GM12874 (cell line): ENCODE data around the gene SPON1.

Experiments used
- CTCF ChIP-seq: IDR thresholded peaks from 2 replicates; pipeline ENCODE4 v1.5.1; 2011; ENCODE audit warnings: low read depth, mild to moderate bottlenecking, control low read depth, low read length, moderate library complexity; ENCODE audit not compliant: insufficient read depth

SPON1 gene

GRCh38 chr11:14127679-14128078 is 165.2 kb downstream of the SPON1 start:
- TF ChIP-seq CTCF, result no peak

GRCh38 chr11:14132312-14132711 is 169.8 kb downstream of the SPON1 start:
- TF ChIP-seq CTCF, result no peak

DNA sequence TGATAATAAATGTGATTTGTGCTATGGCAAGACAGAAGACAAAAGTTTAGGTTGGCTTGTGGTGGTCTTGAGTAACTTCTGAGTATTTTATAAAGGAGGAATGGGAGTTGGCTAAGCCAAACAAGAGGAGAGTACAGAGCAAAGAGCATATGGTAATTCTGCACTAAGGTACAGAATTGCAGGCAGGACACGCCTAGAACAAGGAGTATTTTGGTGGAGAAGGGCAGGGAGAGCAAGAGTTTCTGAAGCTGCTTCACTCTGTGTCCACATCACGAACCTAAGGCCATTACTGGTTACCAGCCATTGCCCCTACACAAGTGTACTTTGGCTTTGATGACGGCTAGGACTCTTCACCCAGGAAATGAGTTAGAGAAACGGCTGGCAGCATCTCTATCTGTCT is 170.9 kb downstream of the SPON1 start:
- TF ChIP-seq CTCF, result no peak

GRCh38 chr11:14136561-14136960 is 174.0 kb downstream of the SPON1 start:
- no peak for TF ChIP-seq CTCF

GRCh38 chr11:14137284-14137683 is 174.8 kb downstream of the SPON1 start:
- no peak for TF ChIP-seq CTCF

GRCh38 chr11:14140991-14141390 is 178.5 kb downstream of the SPON1 start:
- no peak for TF ChIP-seq CTCF

- TF ChIP-seq CTCF, result no peak
These were observed 179.2 kb downstream of the SPON1 start for GRCh38 chr11:14141676-14142075.

- TF ChIP-seq CTCF, result no peak
These were observed 182.4 kb downstream of the SPON1 start for GRCh38 chr11:14144934-14145333.
